ENCODE results near the gene SLIT1.

Gene SLIT1

DNA sequence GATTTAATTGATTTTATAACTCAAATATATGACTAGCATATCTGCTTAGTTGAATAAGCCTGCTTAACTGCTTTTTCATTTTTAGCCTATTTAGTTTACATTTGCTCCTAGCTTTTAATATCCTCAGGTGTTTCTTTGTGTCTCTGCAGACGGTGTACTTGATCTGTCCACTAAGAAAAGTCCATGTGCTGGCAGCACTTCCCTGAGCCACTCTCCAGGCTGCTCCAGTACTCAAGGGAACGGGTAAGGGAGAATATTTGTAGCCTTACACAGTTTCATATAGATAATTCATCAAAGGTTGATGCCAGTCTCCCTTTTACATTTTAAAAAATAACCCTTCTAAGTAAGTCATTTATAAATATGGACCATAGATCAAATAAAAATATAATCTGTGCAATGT, 233.8 kb downstream of the SLIT1 start:
- no peak for TF ChIP-seq POLR2AphosphoS5 (IDR thresholded peaks at IDR 0.05; ENCODE audit: low read depth, low read length)
- TF ChIP-seq TAF1 (IDR thresholded peaks at IDR 0.05; ENCODE audit: borderline replicate concordance, insufficient read depth, low read length): no peak
- TF ChIP-seq, protein P1, sequence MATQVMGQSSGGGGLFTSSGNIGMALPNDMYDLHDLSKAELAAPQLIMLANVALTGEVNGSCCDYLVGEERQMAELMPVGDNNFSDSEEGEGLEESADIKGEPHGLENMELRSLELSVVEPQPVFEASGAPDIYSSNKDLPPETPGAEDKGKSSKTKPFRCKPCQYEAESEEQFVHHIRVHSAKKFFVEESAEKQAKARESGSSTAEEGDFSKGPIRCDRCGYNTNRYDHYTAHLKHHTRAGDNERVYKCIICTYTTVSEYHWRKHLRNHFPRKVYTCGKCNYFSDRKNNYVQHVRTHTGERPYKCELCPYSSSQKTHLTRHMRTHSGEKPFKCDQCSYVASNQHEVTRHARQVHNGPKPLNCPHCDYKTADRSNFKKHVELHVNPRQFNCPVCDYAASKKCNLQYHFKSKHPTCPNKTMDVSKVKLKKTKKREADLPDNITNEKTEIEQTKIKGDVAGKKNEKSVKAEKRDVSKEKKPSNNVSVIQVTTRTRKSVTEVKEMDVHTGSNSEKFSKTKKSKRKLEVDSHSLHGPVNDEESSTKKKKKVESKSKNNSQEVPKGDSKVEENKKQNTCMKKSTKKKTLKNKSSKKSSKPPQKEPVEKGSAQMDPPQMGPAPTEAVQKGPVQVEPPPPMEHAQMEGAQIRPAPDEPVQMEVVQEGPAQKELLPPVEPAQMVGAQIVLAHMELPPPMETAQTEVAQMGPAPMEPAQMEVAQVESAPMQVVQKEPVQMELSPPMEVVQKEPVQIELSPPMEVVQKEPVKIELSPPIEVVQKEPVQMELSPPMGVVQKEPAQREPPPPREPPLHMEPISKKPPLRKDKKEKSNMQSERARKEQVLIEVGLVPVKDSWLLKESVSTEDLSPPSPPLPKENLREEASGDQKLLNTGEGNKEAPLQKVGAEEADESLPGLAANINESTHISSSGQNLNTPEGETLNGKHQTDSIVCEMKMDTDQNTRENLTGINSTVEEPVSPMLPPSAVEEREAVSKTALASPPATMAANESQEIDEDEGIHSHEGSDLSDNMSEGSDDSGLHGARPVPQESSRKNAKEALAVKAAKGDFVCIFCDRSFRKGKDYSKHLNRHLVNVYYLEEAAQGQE (IDR thresholded peaks at IDR 0.05; ENCODE audit: insufficient read depth in 1 of 2, low read depth in 2 of 2, low read length in 2 of 2): no peak
- no peak for TF ChIP-seq FOXP2 (optimal IDR thresholded peaks at IDR 0.05; ENCODE audit: borderline replicate concordance, extremely low read depth, extremely low read length, insufficient read depth)
- no peak for TF ChIP-seq SIN3A (IDR thresholded peaks at IDR 0.05; ENCODE audit: borderline replicate concordance, insufficient read depth, low read length)

DNA sequence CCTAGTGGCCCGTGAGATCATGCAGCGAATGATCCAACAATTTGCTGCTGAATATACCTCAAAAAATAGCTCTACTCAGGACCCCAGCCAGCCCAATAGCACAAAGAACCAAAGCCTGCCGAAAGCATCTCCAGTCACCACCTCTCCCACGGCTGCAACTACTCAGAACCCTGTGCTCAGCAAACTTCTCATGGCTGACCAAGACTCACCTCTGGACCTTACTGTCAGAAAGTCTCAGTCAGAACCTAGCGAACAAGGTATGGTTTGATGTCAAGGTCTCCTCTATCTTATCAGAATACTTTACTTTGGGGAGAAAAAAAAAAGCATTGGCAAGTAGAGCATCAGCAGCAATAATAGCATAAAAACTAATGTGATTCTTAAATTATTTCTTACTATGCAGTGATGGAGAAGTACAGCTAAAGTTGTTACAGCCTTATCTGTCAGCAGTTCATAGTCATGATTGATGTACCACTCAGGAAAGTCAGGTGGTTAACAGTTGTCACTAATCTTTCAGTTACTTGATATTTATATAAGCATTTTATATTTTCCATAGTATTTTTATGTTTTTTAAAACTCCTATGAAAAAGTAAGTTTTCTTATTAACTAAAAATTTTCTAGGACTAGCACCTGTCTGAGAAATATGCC, 236.6 kb downstream of the SLIT1 start:
- TF ChIP-seq TAF1 (IDR thresholded peaks at IDR 0.05; ENCODE audit: borderline replicate concordance, insufficient read depth, low read length): no peak
- TF ChIP-seq POLR2AphosphoS5 (IDR thresholded peaks at IDR 0.05; ENCODE audit: low read depth, low read length): no peak
- TF ChIP-seq, protein P1 (IDR thresholded peaks at IDR 0.05; ENCODE audit: insufficient read depth in 1 of 2, low read depth in 2 of 2, low read length in 2 of 2): no peak
- TF ChIP-seq FOXP2 (optimal IDR thresholded peaks at IDR 0.05; ENCODE audit: borderline replicate concordance, extremely low read depth, extremely low read length, insufficient read depth): no peak
- no peak for TF ChIP-seq SIN3A (IDR thresholded peaks at IDR 0.05; ENCODE audit: borderline replicate concordance, insufficient read depth, low read length)
